HCT116 (cell line): ENCODE measurements around the gene CALR. TPM values are rescaled to one million over a fixed set of nuclear protein-coding genes. Genes with fewer than 3 reads are reported as not detected.

Source experiments
- ATAC-seq: fragments of 200-7000 bp; cut with Tn5 transposase; 2 replicates; pipeline ENCODE4 v1.9.1; 2020; ENCODE audit warnings: mild to moderate bottlenecking, moderate library complexity
- BruUV-seq: library from RNA; stranded (reverse); fragments of 400-500 nt; replicated peaks from 2 replicates; lab custom pipeline; 2021; lab: Mats Ljungman, UMichigan
- CTCF ChIA-PET: fragments of 300-600 bp; sonication (Branson Sonifier 250); formaldehyde crosslinking; loops from one replicate; lab custom pipeline; 2021; ENCODE audit warnings: antibody characterized with exemption; lab: Charles Lee
- POLR2A ChIA-PET: fragments of 300-600, 350-600 bp; sonication (Branson Sonifier 250); formaldehyde crosslinking; loops from one replicate; lab custom pipeline; 2021; ENCODE audit warnings: antibody characterized with exemption; lab: Charles Lee
- RAD21 ChIA-PET, 2 experiments: fragments of 300-600 bp; sonication (Branson Sonifier 250); formaldehyde crosslinking; loops; one replicate each; lab custom pipeline; 2023; ENCODE audit warnings: low total read pairs in 2 of 2; ENCODE audit not compliant: uncharacterized antibody in 2 of 2, unreplicated experiment in 2 of 2, low non-redundant PET in 1 of 2; lab: Charles Lee
- DNase-seq: peaks from one replicate; pipeline ENCODE4 v3.0.0-alpha.2; 2010; ENCODE audit warnings: low read depth, low spot score
- H2AFZ ChIP-seq: fragments of 200-600 bp; shearing (Covaris generic), sonication (generic); 2 replicates; pipeline ENCODE4 v1.6.1; 2017; ENCODE audit warnings: low read depth, mixed run types, mixed read lengths, antibody characterized with exemption, low read length; ENCODE audit not compliant: poor library complexity, severe bottlenecking
- H3K27ac ChIP-seq: 2 replicates; pipeline ENCODE4 v1.5.1; 2012; ENCODE audit warnings: low read depth, low read length
- H3K27me3 ChIP-seq: fragments of 200-600 bp; sonication (generic); 2 replicates; pipeline ENCODE4 v1.6.1; 2016; ENCODE audit warnings: mixed run types, low read length, mixed read lengths; ENCODE audit not compliant: insufficient read depth
- H3K36me3 ChIP-seq, 2 experiments: fragments of 200-500 bp in 1 of 2; fragments of 200-600 bp in 1 of 2; sonication (Bioruptor generic) in 1 of 2; sonication (generic) in 1 of 2; 2 replicates each; pipeline versions ENCODE4 v1.5.1 to v1.6.1; 2014 to 2016; ENCODE audit warnings: low read length in 2 of 2, inconsistent platforms in 1 of 2, mixed read lengths in 1 of 2, mixed run types in 1 of 2; ENCODE audit not compliant: insufficient read depth in 2 of 2, control insufficient read depth in 1 of 2
- H3K4me1 ChIP-seq, 2 experiments: fragments of 200-600 bp in 1 of 2; sonication (generic) in 1 of 2; 2 replicates each; pipeline versions ENCODE4 v1.5.1 to v1.6.1; 2012 to 2017; ENCODE audit warnings: low read length in 2 of 2, inconsistent platforms in 1 of 2, mild to moderate bottlenecking in 1 of 2, mixed read lengths in 1 of 2, mixed run types in 1 of 2, moderate library complexity in 1 of 2; ENCODE audit not compliant: insufficient read depth in 2 of 2, control insufficient read depth in 1 of 2
- H3K4me2 ChIP-seq: fragments of 200-600 bp; sonication (generic); 2 replicates; pipeline ENCODE4 v1.6.1; 2017; ENCODE audit warnings: mixed run types, low read length, mixed read lengths
- H3K4me3 ChIP-seq, 2 experiments: fragments of 200-600 bp in 1 of 2; sonication (generic) in 1 of 2; replicated peaks in 1 of 2; 2 replicates each; pipeline ENCODE4 v1.5.1; 2011 to 2016; ENCODE audit warnings: low read length in 2 of 2, control low read depth in 1 of 2, low read depth in 1 of 2, mild to moderate bottlenecking in 1 of 2, mixed read lengths in 1 of 2, mixed run types in 1 of 2
- H3K79me2 ChIP-seq: fragments of 200-600 bp; sonication (generic); 2 replicates; pipeline ENCODE4 v1.6.1; 2017; ENCODE audit warnings: mild to moderate bottlenecking, mixed run types, low read length, moderate library complexity, mixed read lengths; ENCODE audit not compliant: insufficient read depth
- H3K9ac ChIP-seq: fragments of 200-600 bp; sonication (generic); 2 replicates; pipeline ENCODE4 v1.6.1; 2016; ENCODE audit warnings: low read length, mixed read lengths
- H3K9me2 ChIP-seq: fragments of 200-600 bp; sonication (generic), shearing (Covaris generic); 2 replicates; pipeline ENCODE4 v1.6.1; 2017; ENCODE audit warnings: mixed run types, mild to moderate bottlenecking, moderate library complexity; ENCODE audit not compliant: insufficient read depth
- H3K9me3 ChIP-seq, 2 experiments: fragments of 200-500 bp in 1 of 2; fragments of 200-600 bp in 1 of 2; sonication (Bioruptor generic) in 1 of 2; sonication (generic) in 1 of 2; 2 replicates each; pipeline ENCODE4 v1.6.1; 2014 to 2017; ENCODE audit warnings: low read length in 2 of 2, mixed read lengths in 2 of 2, inconsistent platforms in 1 of 2, low read depth in 1 of 2, mild to moderate bottlenecking in 1 of 2, mixed run types in 1 of 2, moderate library complexity in 1 of 2; ENCODE audit not compliant: control insufficient read depth in 1 of 2, insufficient read depth in 1 of 2
- H4K20me1 ChIP-seq: fragments of 200-600 bp; sonication (generic), shearing (Covaris generic); 2 replicates; pipeline ENCODE4 v1.6.1; 2017; ENCODE audit warnings: mixed run types, mild to moderate bottlenecking, moderate library complexity; ENCODE audit not compliant: insufficient read depth
- ATF3 ChIP-seq: IDR thresholded peaks from 2 replicates; pipeline ENCODE4 v1.6.1; 2012
- ELF1 ChIP-seq: IDR thresholded peaks from 2 replicates; pipeline ENCODE4 v1.6.1; 2012; ENCODE audit warnings: low read depth, borderline replicate concordance
- EZH2 ChIP-seq: fragments of 200-600 bp; sonication (generic); IDR thresholded peaks from 2 replicates; pipeline ENCODE4 v1.6.1; 2017; ENCODE audit warnings: antibody characterized with exemption, mixed run types
- EZH2phosphoT487 ChIP-seq: fragments of 200-600 bp; IDR thresholded peaks from 2 replicates; pipeline ENCODE4 v1.6.1; 2018; ENCODE audit warnings: antibody characterized with exemption, borderline replicate concordance
- FOSL1 ChIP-seq: IDR thresholded peaks from 2 replicates; pipeline ENCODE4 v1.6.1; 2012; ENCODE audit warnings: low read depth
- JUND ChIP-seq: IDR thresholded peaks from 2 replicates; pipeline ENCODE4 v1.6.1; 2012
- POLR2AphosphoS5 ChIP-seq: IDR thresholded peaks from 2 replicates; pipeline ENCODE4 v1.6.1; 2011; ENCODE audit warnings: mild to moderate bottlenecking, low read depth, low read length, moderate library complexity
- RAD21 ChIP-seq: IDR thresholded peaks from 2 replicates; pipeline ENCODE4 v1.6.1; 2012; ENCODE audit warnings: low read depth, mild to moderate bottlenecking
- REST ChIP-seq: IDR thresholded peaks from 2 replicates; pipeline ENCODE4 v1.6.1; 2012; ENCODE audit warnings: low read depth
- SIN3A ChIP-seq: IDR thresholded peaks from 2 replicates; pipeline ENCODE4 v1.6.1; 2012; ENCODE audit warnings: low read depth
- SP1 ChIP-seq: IDR thresholded peaks from 2 replicates; pipeline ENCODE4 v1.6.1; 2012; ENCODE audit warnings: low read depth
- SRF ChIP-seq: IDR thresholded peaks from 2 replicates; pipeline ENCODE4 v1.6.1; 2012; ENCODE audit warnings: low read depth
- YY1 ChIP-seq: IDR thresholded peaks from 2 replicates; pipeline ENCODE4 v1.6.1; 2011; ENCODE audit warnings: low read length, low read depth, moderate library complexity, mild to moderate bottlenecking; ENCODE audit not compliant: insufficient replicate concordance; ENCODE audit errors: extremely low read depth
- ZFX ChIP-seq: fragments of 450-650 bp; IDR thresholded peaks from 2 replicates; pipeline ENCODE4 v1.6.1; 2017
- ZNF274 ChIP-seq: fragments of 200-500 bp; sonication (Bioruptor generic); IDR thresholded peaks from 2 replicates; pipeline ENCODE4 v1.6.1; 2014; ENCODE audit warnings: mild to moderate bottlenecking, low read depth, low read length, inconsistent platforms
- intact Hi-C: fragments of 100-400 bp; cut with micrococcal nuclease; formaldehyde crosslinking; loops from 2 replicates; pipeline ENCODE4 v1.10.0; 2022
- total RNA-seq: library from RNA; stranded (reverse); gene quantifications from one replicate; pipeline ENCODE4 v1.2.1, GENCODE V29; 2021; ENCODE audit not compliant: unreplicated experiment

Gene CALR
- total RNA-seq, 1 experiment from 2014 or later, result 739 TPM

GRCh38 chr19:12965017-12965811 lies 26.8 kb downstream of the CALR start (continued):
- TF ChIP-seq ATF3, result no peak
- TF ChIP-seq JUND, result no peak
- no peak for TF ChIP-seq YY1
- no peak for TF ChIP-seq ZNF274

DNA sequence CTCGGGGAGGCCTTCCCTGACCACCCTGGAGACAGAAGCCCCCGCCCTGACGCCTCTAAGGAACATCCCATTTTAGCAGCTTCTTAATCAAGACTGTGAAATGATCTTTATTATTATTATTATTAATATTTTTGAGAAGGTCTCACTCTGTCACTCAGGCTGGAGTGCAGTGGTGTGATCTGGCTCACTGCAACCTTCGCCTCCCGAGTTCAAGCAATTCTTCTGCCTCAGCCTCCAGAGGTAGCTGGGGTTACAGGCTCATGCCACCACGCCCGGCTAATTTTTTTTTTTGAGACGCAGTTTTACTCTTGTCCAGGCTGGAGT lies 27.4 kb downstream of the CALR start:
- intact Hi-C loops, result no loop called here
- Histone ChIP-seq H2AFZ (peak overlapping the region; percentile 62), H3K4me1 (peaks cover 3 to 18% of the 10 kb centered on the region in 2 experiments; a peak in 3 of 4 replicates), H3K27ac (peak overlapping the region; percentile 54), H3K36me3 (no peaks in the 10 kb centered on the region), H3K4me3 (peak overlapping the region; percentile 33 to 52), H3K27me3 (no peaks in the 10 kb centered on the region), H3K79me2 (no peaks in the 10 kb centered on the region), H3K9me2 (no peaks in the 10 kb centered on the region), H3K9me3 (no peaks in the 10 kb centered on the region), H3K9ac (peak overlapping the region; percentile 64), H3K4me2 (peak overlapping the region; percentile 94), H4K20me1 (no peaks in the 10 kb centered on the region)
- BruUV-seq, result no TSS peak
- no peak for TF ChIP-seq FOSL1
- TF ChIP-seq SP1, result no peak
- no peak for TF ChIP-seq POLR2AphosphoS5
- TF ChIP-seq JUND, result no peak
- TF ChIP-seq ATF3, result no peak
- TF ChIP-seq SIN3A, result no peak
- TF ChIP-seq ZNF274, result no peak
- TF ChIP-seq SRF, result no peak
- no peak for TF ChIP-seq ELF1
- no peak for TF ChIP-seq ZFX
- no peak for TF ChIP-seq EZH2
- no peak for TF ChIP-seq REST
- TF ChIP-seq EZH2phosphoT487, result no peak
- TF ChIP-seq RAD21, result no peak
- DNase-seq, result no peak
- ChIA-PET RAD21 (interaction anchor here (0.5 to 1.7 kb wide), 9 partner anchors 12 to 290 kb away, joined by 3 to 13 read pairs (median 5); no protein-coding TSS in a partner anchor), POLR2A (interaction anchor here (0.7 to 1.3 kb wide), 7 partner anchors 11 to 189 kb away, joined by 3 to 5 read pairs (median 3); partner anchors contain the start of genes CALR and NACC1), CTCF (interaction anchor here (0.6 to 2.7 kb wide), 39 partner anchors 9 to 1967 kb away, joined by 3 to 38 read pairs (median 5); partner anchors contain the start of genes CALR, GADD45GIP1, GCDH and NACC1)
- ATAC-seq, result no peak
